ENCODE results near the gene PWP2.
"Not testable (repeated sequence)": the region's sequence is repeated elsewhere in the genome, so short reads cannot be mapped to it uniquely, and the experiment has no call there.

- TF ChIP-seq POLR2A (IDR thresholded peaks at IDR 0.05; ENCODE audit: low read length); JUN (IDR thresholded peaks at IDR 0.05); CTCF (IDR thresholded peaks at IDR 0.05); MAZ (IDR thresholded peaks at IDR 0.05; ENCODE audit: borderline replicate concordance, low read depth, low read length); REST (IDR thresholded peaks at IDR 0.05); EHMT2 (IDR thresholded peaks at IDR 0.05; ENCODE audit: low read depth): not testable (repeated sequence)
Measured at GRCh38 chr21:44170863-44171262, 63.7 kb downstream of the PWP2 start.

All from A549 (cell line).